H9 (cell line): ENCODE data around the gene ETV7. TPM values are rescaled to one million over a fixed set of nuclear protein-coding genes. Genes with fewer than 3 reads are reported as not detected.

ENCODE experiments used
- DNase-seq: peaks from one replicate; pipeline ENCODE4 v3.0.0-alpha.2; 2017
- H2AFZ ChIP-seq: one replicate; pipeline ENCODE4 v1.6.1; 2013; ENCODE audit warnings: mild to moderate bottlenecking, low read length, control low read depth, moderate library complexity
- H2AK5ac ChIP-seq: 2 replicates; pipeline ENCODE4 v1.6.1; 2013; ENCODE audit warnings: low read length, control low read depth, mixed read lengths; ENCODE audit not compliant: insufficient read length
- H2BK120ac ChIP-seq: one replicate; pipeline ENCODE4 v1.6.1; 2013; ENCODE audit warnings: low read depth, mild to moderate bottlenecking, low read length, control low read depth, inconsistent platforms; ENCODE audit not compliant: poor library complexity, severe bottlenecking
- H2BK12ac ChIP-seq: 2 replicates; pipeline ENCODE4 v1.6.1; 2013; ENCODE audit warnings: low read length, control low read depth, mixed read lengths, low read depth; ENCODE audit not compliant: insufficient read length
- H2BK15ac ChIP-seq: 2 replicates; pipeline ENCODE4 v1.6.1; 2013; ENCODE audit warnings: low read depth, low read length, control low read depth
- H2BK20ac ChIP-seq: one replicate; pipeline ENCODE4 v1.6.1; 2013; ENCODE audit warnings: low read depth, mild to moderate bottlenecking, low read length, control low read depth, inconsistent platforms; ENCODE audit not compliant: poor library complexity, severe bottlenecking
- H2BK5ac ChIP-seq: 2 replicates; pipeline ENCODE4 v1.6.1; 2013; ENCODE audit warnings: low read length, control low read depth, mixed read lengths; ENCODE audit not compliant: insufficient read length
- H3K14ac ChIP-seq: 2 replicates; pipeline ENCODE4 v1.6.1; 2013; ENCODE audit warnings: low read length, control low read depth; ENCODE audit not compliant: insufficient read depth
- H3K18ac ChIP-seq: 2 replicates; pipeline ENCODE4 v1.6.1; 2013; ENCODE audit warnings: low read depth, mild to moderate bottlenecking, mixed read lengths, low read length, control low read depth; ENCODE audit not compliant: insufficient read length
- H3K23ac ChIP-seq: 2 replicates; pipeline ENCODE4 v1.6.1; 2013; ENCODE audit warnings: low read length, control low read depth, mixed read lengths, low read depth; ENCODE audit not compliant: insufficient read length
- H3K23me2 ChIP-seq: 2 replicates; pipeline ENCODE4 v1.6.1; 2013; ENCODE audit warnings: low read depth, mild to moderate bottlenecking, mixed read lengths, low read length, control low read depth; ENCODE audit not compliant: insufficient read length, poor library complexity, severe bottlenecking
- H3K27ac ChIP-seq: 2 replicates; pipeline ENCODE4 v1.5.1; 2013; ENCODE audit warnings: low read length, control low read depth, mixed read lengths, low read depth; ENCODE audit not compliant: insufficient read length
- H3K27me3 ChIP-seq: 2 replicates; pipeline ENCODE4 v1.6.1; 2013; ENCODE audit warnings: low read length, control low read depth, inconsistent platforms; ENCODE audit not compliant: insufficient read depth
- H3K4ac ChIP-seq: 2 replicates; pipeline ENCODE4 v1.6.1; 2013; ENCODE audit warnings: low read depth, mild to moderate bottlenecking, control low read depth, inconsistent platforms, low read length, moderate library complexity
- H3K4me1 ChIP-seq: 2 replicates; pipeline ENCODE4 v1.6.1; 2013; ENCODE audit warnings: low read length, control low read depth, inconsistent platforms; ENCODE audit not compliant: insufficient read depth
- H3K4me2 ChIP-seq: 2 replicates; pipeline ENCODE4 v1.6.1; 2013; ENCODE audit warnings: low read length, control low read depth, mixed read lengths; ENCODE audit not compliant: insufficient read length, insufficient read depth
- H3K56ac ChIP-seq: 2 replicates; pipeline ENCODE4 v1.6.1; 2013; ENCODE audit warnings: low read depth, mild to moderate bottlenecking, mixed read lengths, low read length, control low read depth; ENCODE audit not compliant: insufficient read length
- H3K79me1 ChIP-seq: 2 replicates; pipeline ENCODE4 v1.6.1; 2013; ENCODE audit warnings: low read depth, mild to moderate bottlenecking, moderate library complexity, low read length, control low read depth, inconsistent platforms; ENCODE audit not compliant: insufficient read depth, poor library complexity, severe bottlenecking
- H3K79me2 ChIP-seq: 2 replicates; pipeline ENCODE4 v1.6.1; 2013; ENCODE audit warnings: low read length, control low read depth, inconsistent platforms; ENCODE audit not compliant: insufficient read depth
- H3K9ac ChIP-seq: 2 replicates; pipeline ENCODE4 v1.6.1; 2013; ENCODE audit warnings: low read length, control low read depth, mixed read lengths; ENCODE audit not compliant: insufficient read length; ENCODE audit errors: extremely low read depth
- H3K9me3 ChIP-seq: one replicate; pipeline ENCODE4 v1.6.1; 2013; ENCODE audit warnings: low read depth, low read length, inconsistent platforms; ENCODE audit not compliant: control insufficient read depth
- H3T11ph ChIP-seq: one replicate; pipeline ENCODE4 v1.6.1; 2013; ENCODE audit warnings: mild to moderate bottlenecking, low read length, control low read depth, inconsistent platforms
- H4K20me1 ChIP-seq: one replicate; pipeline ENCODE4 v1.6.1; 2013; ENCODE audit not compliant: control insufficient read depth, insufficient read length, insufficient read depth
- H4K5ac ChIP-seq: 2 replicates; pipeline ENCODE4 v1.6.1; 2013; ENCODE audit warnings: low read depth, mild to moderate bottlenecking, mixed read lengths, low read length, control low read depth; ENCODE audit not compliant: insufficient read length
- H4K8ac ChIP-seq: replicated peaks from 2 replicates; pipeline ENCODE4 v1.6.1; 2013; ENCODE audit warnings: low read length, control low read depth, mixed read lengths, low read depth; ENCODE audit not compliant: insufficient read length
- H4K91ac ChIP-seq: 2 replicates; pipeline ENCODE4 v1.6.1; 2013; ENCODE audit warnings: low read depth, mild to moderate bottlenecking, moderate library complexity, mixed read lengths, low read length, control low read depth; ENCODE audit not compliant: insufficient read length
- H3K27ac Mint-ChIP-seq, 3 experiments: 2 replicates in 2 of 3; 3 replicates in 1 of 3; pipeline ENCODE4 v1.8.0; 2020 to 2021; ENCODE audit warnings: mixed read lengths in 3 of 3, mild to moderate bottlenecking in 1 of 3, moderate library complexity in 1 of 3
- H3K27me3 Mint-ChIP-seq: 2 replicates; pipeline ENCODE4 v1.8.0; 2021; ENCODE audit warnings: low read depth, mild to moderate bottlenecking, moderate library complexity, mixed read lengths
- H3K36me3 Mint-ChIP-seq, 3 experiments: 2 replicates in 2 of 3; 3 replicates in 1 of 3; pipeline ENCODE4 v1.8.0; 2020 to 2021; ENCODE audit warnings: low read depth in 3 of 3, mixed read lengths in 3 of 3; ENCODE audit not compliant: insufficient read depth in 1 of 3
- H3K4me1 Mint-ChIP-seq, 2 experiments: 2 replicates each; pipeline ENCODE4 v1.8.0; 2020; ENCODE audit warnings: mixed read lengths in 2 of 2
- H3K4me3 Mint-ChIP-seq, 2 experiments: 2 replicates in 1 of 2; 3 replicates in 1 of 2; pipeline ENCODE4 v1.8.0; 2020 to 2021; ENCODE audit warnings: mild to moderate bottlenecking in 2 of 2, mixed read lengths in 2 of 2, moderate library complexity in 1 of 2
- H3K9me3 Mint-ChIP-seq, 2 experiments: 2 replicates in 1 of 2; 3 replicates in 1 of 2; pipeline ENCODE4 v1.8.0; 2020; ENCODE audit warnings: mild to moderate bottlenecking in 2 of 2, mixed read lengths in 2 of 2, moderate library complexity in 1 of 2
- CTCF ChIP-seq: fragments of 200-600 bp; sonication (generic); conservative IDR thresholded peaks from 3 replicates; pipeline ENCODE4 v1.8.0; 2021; ENCODE audit warnings: antibody characterized with exemption, mild to moderate bottlenecking
- WGBS: extraction: QIAGEN DNeasy Blood & Tissue Kit; methylation state at CpG from one replicate; pipeline ENCODE4 v1.1.7; 2013; ENCODE audit warnings: missing lambda C conversion rate, low lambda C conversion rate, mixed read lengths; ENCODE audit not compliant: insufficient read length; ENCODE audit errors: extremely low coverage; 5-methylcytosine and 5-hydroxymethylcytosine counted together
- total RNA-seq: library from RNA; stranded (reverse); gene quantifications from 2 replicates; pipeline ENCODE4 v1.2.1, GENCODE V29; 2021

ETV7 gene
- total RNA-seq, 1 experiment from 2014 or later = 0.92 TPM

- no peaks in the 10 kb centered on the region for H3K4me1 ChIP-seq
- Mint-ChIP-seq H3K4me1 (peaks cover 5 to 8% of the 10 kb centered on the region in 2 experiments), H3K9me3 (peaks cover 0 to 8% of the 10 kb centered on the region in 2 experiments; a peak in 3 of 5 replicates), H3K27me3 (peaks cover 33% of the 10 kb centered on the region), H3K36me3 (no peaks in the 10 kb centered on the region), H3K27ac (peak overlapping the region in 1 of 3 experiments; percentile 62; a peak in 2 of 7 replicates), H3K4me3 (no peak overlapping the region)
- no peak overlapping the region for H4K91ac ChIP-seq
- H3K9ac ChIP-seq = no peak overlapping the region
- no peaks in the 10 kb centered on the region for H3K79me2 ChIP-seq
- H2BK120ac ChIP-seq = no peak overlapping the region
- H3K23me2 ChIP-seq = no peaks in the 10 kb centered on the region
- H2BK12ac ChIP-seq = no peak overlapping the region
- peak; percentile 56 for TF ChIP-seq CTCF
- WGBS = no CpG with 5 or more reads among the region's 5 CpGs
- no peak for DNase-seq
- no peak overlapping the region for H3K56ac ChIP-seq
- no peak overlapping the region for H3K27ac ChIP-seq
- no peak overlapping the region for H4K5ac ChIP-seq
- H4K8ac ChIP-seq = no peak overlapping the region
- H2BK15ac ChIP-seq = no peak overlapping the region
- no peak overlapping the region for H3K18ac ChIP-seq
- H3K9me3 ChIP-seq = no peaks in the 10 kb centered on the region
- no peak overlapping the region for H3K4me2 ChIP-seq
- H2BK20ac ChIP-seq = no peak overlapping the region
- no peak overlapping the region for H3K14ac ChIP-seq
- H3K27me3 ChIP-seq = peaks cover 11% of the 10 kb centered on the region; the same call in 1 of the 2 replicates
- no peak overlapping the region for H3T11ph ChIP-seq
- H3K4ac ChIP-seq = no peak overlapping the region
- H3K79me1 ChIP-seq = no peaks in the 10 kb centered on the region
- no peak overlapping the region for H2BK5ac ChIP-seq
- no peaks in the 10 kb centered on the region for H4K20me1 ChIP-seq
- no peak overlapping the region for H2AFZ ChIP-seq
- H3K23ac ChIP-seq = no peak overlapping the region
- H2AK5ac ChIP-seq = no peak overlapping the region
Observed at GRCh38 chr6:36392621-36393020, 5.2 kb upstream of the ETV7 start.
